Occipital lobe (tissue), 2 donors: ENCODE data around the gene COL8A1. TPM values are rescaled to one million over a fixed set of nuclear protein-coding genes. Genes with fewer than 3 reads are reported as not detected.
"Not testable (repeated sequence)": the region's sequence is repeated elsewhere in the genome, so short reads cannot be mapped to it uniquely, and the experiment has no call there.

Experiments
- DNase-seq: peaks from one replicate; lab custom pipeline; 2025; lab: John Stamatoyannopoulos, UW
- total RNA-seq: library from RNA; depleted of rRNA; stranded (reverse); fragments of >200 nt; gene quantifications from one replicate; pipeline ENCODE4 v1.2.3, GENCODE V29; 2014

COL8A1 gene
- 0.62 TPM for total RNA-seq

- no peak for DNase-seq
Measured at GRCh38 chr3:99638167-99638948, at the start of gene COL8A1. TSS of gene COL8A1 (plus strand) at chr3:99638594. CDS start at chr3:99790683, 152,089 bp downstream.

GRCh38 chr3:99589168-99589567 lies 49.2 kb upstream of the COL8A1 start:
- not testable (repeated sequence) for DNase-seq

DNA sequence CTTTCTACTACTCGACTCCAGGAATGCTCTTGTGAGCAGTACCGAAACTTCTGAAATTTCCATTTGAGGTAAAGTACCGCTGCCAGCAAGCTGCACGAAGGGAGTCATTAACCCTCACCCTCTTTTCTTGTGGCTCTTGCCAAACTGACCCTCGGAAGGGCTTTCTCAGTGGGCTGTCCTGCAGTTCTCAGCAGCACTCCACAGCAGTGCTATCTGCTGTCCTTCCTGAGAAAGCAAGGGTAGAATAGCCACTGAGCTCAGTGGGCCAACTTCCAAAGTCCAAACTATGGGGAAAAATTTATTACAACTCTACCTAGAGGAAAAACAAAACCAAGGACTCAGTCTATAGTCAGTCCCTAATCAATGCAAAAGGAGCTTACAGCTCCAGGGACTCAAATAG lies 38.5 kb upstream of the COL8A1 start:
- DNase-seq, result no peak

DNA sequence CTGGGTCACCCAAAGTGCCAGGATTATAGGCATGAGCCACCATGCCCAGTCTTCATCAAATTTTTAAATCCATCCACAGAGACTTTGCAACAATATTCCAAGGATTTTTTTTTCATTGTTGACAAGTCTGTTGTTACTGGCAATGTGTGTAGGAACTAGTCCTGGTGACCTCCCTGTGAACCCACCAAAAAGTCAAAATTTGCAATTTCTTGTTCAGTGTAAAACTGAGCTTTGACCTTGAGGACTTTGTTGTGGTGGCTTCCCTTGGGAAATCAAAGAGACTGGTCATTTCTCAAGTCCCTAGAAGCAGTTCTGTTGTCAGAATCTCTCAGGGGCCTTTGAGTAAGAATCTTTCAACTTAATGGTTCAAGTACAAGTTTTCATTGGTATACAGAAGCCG lies 36.9 kb upstream of the COL8A1 start:
- no peak for DNase-seq

DNA sequence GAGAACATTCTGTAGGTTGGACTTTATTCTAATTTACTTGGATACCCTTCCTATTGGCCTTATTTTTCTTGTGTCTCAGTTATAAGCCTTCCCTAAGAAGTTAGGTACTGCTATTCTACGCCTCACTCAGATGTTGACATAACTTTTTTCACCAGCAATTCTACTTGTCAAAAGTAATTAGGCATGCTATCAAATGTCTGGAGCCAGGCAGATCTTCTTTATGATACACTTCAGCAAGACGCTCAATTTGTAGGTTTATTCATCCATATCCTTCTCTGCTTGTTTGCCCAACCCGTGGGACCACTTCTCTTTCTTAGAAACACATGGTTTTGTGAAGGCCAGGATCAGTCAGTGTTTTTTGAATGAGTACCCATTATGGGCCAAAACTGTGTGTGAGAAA lies 36.2 kb upstream of the COL8A1 start:
- no peak for DNase-seq

- no peak for DNase-seq
Measured at GRCh38 chr3:99607151-99607550, 31.2 kb upstream of the COL8A1 start.

DNA sequence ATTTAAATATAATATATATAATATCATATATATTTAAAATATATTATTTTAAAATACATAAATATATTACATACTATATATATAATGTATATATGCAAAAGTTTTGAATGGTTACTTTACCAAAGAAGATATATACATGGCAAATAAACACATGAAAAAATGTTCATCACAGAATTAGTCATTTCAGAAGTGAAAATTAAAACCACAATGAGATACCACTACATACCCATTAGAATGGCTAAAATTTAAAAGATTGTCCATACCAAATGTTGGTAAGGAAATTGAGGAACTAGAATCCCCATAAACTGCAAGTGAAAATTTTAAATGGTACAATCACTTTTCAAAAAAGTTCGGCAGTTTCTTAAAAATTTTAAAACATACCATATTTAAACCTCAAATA lies 23.6 kb upstream of the COL8A1 start:
- DNase-seq, result no peak

DNA sequence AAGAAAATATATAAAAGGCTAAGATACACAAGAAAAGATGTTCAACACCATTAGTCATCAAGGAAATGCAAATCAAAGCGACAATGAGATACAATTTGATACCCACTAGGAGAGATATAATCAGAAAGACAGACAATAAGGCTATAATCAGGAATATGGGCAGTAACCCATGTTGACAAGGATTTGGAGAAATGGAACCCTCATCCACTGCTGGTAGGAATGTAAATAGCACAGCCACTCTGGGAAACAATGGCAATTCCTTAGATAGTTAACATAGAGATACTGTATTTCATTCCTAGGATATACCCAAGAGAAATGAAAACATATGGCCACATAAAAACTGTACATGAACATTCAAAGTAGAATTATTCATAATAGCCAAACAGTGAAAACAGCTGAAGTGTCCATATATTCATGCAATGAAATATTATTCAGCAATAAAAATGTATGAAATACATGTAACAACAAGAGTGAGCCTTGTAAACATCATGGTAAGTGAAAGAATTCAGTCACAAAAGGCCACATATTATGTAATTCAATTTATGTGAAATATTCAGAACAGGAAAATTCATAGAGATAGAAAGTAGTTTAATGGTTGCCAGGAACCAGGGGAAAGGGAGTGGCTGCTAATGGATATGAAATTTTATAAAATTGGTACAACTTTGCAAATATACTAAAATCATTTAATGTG lies 18.2 kb upstream of the COL8A1 start:
- no peak for DNase-seq

GRCh38 chr3:99620976-99621375 lies 17.4 kb upstream of the COL8A1 start:
- DNase-seq, result no peak

DNA sequence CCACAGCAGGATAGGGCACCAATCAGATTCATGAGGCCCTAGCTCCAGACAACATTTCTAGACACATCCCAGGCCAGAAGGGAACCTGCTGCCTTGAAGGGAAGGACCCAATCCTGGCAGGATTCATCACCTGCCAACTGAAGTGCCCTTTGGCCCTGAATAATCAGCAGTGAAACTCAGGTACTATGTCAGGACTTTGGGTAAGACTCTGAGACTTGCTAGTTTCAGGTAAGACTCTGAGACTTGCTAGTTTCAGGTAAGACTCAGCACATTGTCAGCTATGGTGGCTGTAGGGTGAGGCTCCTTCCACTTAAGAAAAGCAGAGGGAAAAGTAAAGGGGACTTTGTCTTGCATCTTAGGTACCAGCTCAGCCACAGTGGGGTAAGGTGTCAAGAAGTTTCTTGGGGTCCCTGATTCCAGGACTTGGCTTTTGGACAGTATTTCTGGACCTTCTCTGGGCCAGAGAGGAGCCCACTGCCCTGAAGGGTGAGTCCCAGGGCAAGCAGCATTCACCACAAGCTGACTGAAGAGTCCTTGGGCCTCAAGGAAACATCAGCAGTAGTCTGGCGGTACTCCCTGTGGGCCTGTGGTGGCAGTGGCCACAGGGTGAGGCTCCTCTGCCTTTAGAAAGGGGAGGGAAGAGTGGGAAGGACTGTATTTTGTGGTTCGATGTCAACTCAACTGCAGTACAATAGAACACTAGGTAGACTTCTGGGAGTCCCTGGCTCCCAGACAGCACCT lies 13.7 kb upstream of the COL8A1 start:
- no peak for DNase-seq

DNA sequence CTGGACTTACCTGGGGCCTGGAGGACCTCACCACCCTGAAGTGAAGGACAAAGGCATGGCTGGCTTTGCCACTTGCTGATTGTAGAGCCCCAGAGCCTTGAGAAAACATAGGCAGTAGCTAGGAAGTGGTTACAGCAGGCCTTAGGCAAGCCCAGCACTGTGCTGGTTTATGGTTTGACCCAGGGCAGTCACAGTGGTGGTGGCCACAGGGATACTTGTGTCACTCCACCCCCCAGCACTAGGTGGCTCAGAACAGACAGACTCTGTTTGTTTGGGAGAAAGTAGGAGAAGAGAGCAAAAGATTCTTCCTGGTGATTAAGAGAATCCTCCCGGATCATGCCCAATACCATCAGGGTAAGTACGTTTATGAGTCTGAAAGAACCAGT lies 13.2 kb upstream of the COL8A1 start:
- DNase-seq, result no peak

- DNase-seq, result no peak
Measured at GRCh38 chr3:99625643-99626416, 12.6 kb upstream of the COL8A1 start.

- DNase-seq, result no peak
Measured at GRCh38 chr3:99626417-99626788, 12.0 kb upstream of the COL8A1 start.

DNA sequence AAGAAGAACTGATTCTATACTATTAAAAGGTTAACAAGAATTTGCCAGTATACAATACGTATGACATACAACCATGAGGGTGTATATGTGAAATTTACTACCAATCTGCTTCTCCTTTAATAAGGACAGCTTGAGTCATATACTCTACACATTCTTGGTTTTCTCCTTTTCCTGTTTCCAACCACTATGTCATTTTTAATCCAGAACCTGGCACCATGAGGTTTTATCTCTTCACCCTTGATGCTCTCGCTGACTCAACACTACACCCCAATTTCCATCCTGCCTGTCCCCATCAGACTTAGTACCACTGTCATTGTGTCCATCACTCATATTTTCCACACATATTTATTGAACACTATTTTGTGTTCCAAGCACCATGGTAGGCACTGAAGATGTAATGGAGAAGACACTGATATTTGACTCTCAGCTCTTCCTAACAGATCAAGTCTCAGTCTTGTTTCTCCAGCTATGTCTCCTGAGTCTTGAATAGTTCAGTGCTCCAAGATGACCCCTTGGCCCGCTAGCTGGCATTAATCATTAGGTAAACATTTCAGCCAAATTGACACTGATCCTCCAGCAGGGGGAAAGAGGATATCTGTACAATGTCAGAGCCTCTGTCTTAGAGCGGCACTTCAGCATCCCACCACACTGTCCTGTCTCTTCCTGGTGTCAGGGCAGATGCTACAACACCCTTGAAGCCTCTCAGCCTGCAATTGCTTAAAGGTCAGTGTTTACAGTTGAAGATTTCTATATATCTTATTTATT lies 11.2 kb upstream of the COL8A1 start:
- DNase-seq, result no peak

DNA sequence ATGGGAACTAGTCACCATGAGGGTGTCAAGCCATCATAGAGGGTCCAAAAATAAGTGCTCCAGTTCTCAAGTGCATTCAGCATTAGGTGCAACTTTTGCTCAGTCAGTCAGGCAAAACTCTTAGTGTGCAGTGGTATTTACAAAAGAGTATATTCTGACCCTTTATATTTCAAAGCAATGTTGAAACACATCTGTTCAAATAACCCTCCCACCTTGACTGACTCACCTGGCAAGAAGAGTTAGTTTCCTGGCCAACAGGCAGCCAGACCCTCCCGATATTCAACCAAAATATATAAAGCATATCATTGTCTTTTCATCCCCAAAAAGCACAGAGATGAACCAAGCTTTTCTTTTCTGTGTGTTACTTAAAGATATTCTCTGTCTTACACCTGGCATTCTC lies 7.6 kb upstream of the COL8A1 start:
- no peak for DNase-seq

DNA sequence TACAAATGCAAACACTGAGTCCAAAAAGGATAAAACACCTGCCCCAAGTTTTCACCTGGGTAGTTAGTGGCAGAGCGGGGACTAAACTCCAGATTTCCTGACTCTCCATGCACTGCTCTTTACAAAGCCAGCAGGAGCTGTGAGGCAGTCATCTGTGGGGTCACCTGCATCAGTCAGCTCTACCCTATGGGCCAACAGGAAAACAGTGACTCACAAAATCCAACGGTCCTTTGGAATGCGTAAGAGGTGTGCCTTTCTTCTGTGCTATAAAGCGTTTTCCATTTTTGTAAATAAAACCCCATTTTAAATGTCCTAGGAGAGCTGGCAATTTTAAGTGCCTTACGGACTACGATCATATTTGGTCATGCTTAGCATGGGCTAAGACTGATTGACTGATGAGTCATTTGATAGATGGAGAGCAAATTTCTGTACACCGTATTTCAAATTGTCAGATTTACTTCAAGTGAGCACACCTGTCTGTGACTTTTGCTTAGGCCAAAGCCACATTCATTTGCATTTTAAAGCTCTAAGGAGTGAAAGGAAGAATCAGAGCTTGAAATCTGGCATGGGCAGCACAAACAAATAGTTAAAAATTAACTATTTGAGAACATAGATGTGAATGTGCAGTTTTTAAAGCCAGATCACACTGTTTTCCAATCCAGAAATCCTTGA lies 4.4 kb upstream of the COL8A1 start:
- no peak for DNase-seq

- DNase-seq, result no peak
Measured at GRCh38 chr3:99634881-99635280, 3.5 kb upstream of the COL8A1 start.

DNA sequence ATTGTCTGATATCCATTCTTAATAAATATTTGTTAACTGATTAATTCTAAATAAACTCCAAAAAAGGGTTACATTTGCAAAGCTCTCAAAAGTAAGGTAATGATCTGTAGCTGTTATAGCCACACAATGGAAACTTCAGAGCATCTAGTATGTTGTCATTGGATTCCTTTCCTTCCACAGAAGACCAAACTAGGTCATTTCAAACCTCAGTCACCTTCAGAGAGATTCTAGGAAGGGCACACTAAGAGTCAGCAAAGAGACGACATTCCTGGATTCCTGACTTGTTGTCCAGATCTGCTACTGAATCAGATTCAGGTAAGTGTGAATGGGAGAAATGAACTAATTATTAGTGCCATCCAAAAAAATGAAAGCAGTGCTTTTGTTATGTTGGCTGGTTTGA lies 3.0 kb upstream of the COL8A1 start:
- no peak for DNase-seq

DNA sequence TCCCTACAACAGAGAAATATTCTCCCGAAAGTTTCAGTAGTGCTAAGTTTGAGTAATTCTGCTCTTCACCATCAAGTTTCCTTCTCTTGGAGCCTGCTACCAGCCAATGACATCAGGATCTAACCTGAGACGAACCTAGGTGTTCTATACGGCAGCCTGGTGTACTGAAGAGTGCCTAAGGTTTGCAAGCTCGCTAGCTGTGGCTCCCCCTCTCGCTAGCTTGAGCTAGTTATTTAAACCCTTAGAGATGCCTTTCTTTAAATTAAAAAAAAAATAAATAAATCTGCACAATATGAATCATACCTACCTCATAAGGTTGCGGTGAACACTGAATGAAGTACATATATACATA lies 1.4 kb upstream of the COL8A1 start:
- DNase-seq, result no peak

- no peak for DNase-seq
Measured at GRCh38 chr3:99637368-99638111, 854 bp upstream of the COL8A1 start.
